Measurements from ENCODE around the gene ARPP21.
"Not testable (repeated sequence)": the region's sequence is repeated elsewhere in the genome, so short reads cannot be mapped to it uniquely, and the experiment has no call there.

The ARPP21 gene

GRCh38 chr3:35601959-35602358, 37.4 kb upstream of the ARPP21 start:
- no peak for TF ChIP-seq CTCF (IDR thresholded peaks at IDR 0.05; ENCODE audit: low read depth, low read length)
- H3K4me3 ChIP-seq (ENCODE audit: low read depth, low read length), result no peak overlapping the region

GRCh38 chr3:35602395-35602936, 36.9 kb upstream of the ARPP21 start:
- no peak for TF ChIP-seq CTCF (IDR thresholded peaks at IDR 0.05; ENCODE audit: low read depth, low read length)
- H3K4me3 ChIP-seq (ENCODE audit: low read depth, low read length), result no peak overlapping the region

GRCh38 chr3:35616346-35616745, 23.0 kb upstream of the ARPP21 start:
- TF ChIP-seq CTCF (IDR thresholded peaks at IDR 0.05; ENCODE audit: low read depth, low read length), result no peak
- no peak overlapping the region for H3K4me3 ChIP-seq (ENCODE audit: low read depth, low read length)

- no peak for TF ChIP-seq CTCF (IDR thresholded peaks at IDR 0.05; ENCODE audit: low read depth, low read length)
- no peak overlapping the region for H3K4me3 ChIP-seq (ENCODE audit: low read depth, low read length)
Measured at GRCh38 chr3:35617370-35617769, 22.0 kb upstream of the ARPP21 start.

GRCh38 chr3:35620238-35620637, 19.1 kb upstream of the ARPP21 start:
- H3K4me3 ChIP-seq (ENCODE audit: low read depth, low read length), result not testable (repeated sequence)

- no peak overlapping the region for H3K4me3 ChIP-seq (ENCODE audit: low read depth, low read length)
- no peak for TF ChIP-seq CTCF (IDR thresholded peaks at IDR 0.05; ENCODE audit: low read depth, low read length)
Measured at GRCh38 chr3:35624698-35625097, 14.6 kb upstream of the ARPP21 start.

- H3K4me3 ChIP-seq (ENCODE audit: low read depth, low read length), result no peak overlapping the region
- no peak for TF ChIP-seq CTCF (IDR thresholded peaks at IDR 0.05; ENCODE audit: low read depth, low read length)
Measured at GRCh38 chr3:35633332-35634124, 5.8 kb upstream of the ARPP21 start.
